ENCODE results near the gene KRT82.

KRT82 gene

GRCh38 chr12:52439845-52440244 is 33.7 kb upstream of the KRT82 start:
- no peak for DNase-seq (ENCODE audit: low read depth)
- H3K4me3 ChIP-seq (ENCODE audit: low read length) = no peak overlapping the region
- TF ChIP-seq, protein P1, sequence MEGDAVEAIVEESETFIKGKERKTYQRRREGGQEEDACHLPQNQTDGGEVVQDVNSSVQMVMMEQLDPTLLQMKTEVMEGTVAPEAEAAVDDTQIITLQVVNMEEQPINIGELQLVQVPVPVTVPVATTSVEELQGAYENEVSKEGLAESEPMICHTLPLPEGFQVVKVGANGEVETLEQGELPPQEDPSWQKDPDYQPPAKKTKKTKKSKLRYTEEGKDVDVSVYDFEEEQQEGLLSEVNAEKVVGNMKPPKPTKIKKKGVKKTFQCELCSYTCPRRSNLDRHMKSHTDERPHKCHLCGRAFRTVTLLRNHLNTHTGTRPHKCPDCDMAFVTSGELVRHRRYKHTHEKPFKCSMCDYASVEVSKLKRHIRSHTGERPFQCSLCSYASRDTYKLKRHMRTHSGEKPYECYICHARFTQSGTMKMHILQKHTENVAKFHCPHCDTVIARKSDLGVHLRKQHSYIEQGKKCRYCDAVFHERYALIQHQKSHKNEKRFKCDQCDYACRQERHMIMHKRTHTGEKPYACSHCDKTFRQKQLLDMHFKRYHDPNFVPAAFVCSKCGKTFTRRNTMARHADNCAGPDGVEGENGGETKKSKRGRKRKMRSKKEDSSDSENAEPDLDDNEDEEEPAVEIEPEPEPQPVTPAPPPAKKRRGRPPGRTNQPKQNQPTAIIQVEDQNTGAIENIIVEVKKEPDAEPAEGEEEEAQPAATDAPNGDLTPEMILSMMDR (IDR thresholded peaks at IDR 0.05; ENCODE audit: insufficient read depth, low read depth, low read length, missing control alignments) = no peak

DNA sequence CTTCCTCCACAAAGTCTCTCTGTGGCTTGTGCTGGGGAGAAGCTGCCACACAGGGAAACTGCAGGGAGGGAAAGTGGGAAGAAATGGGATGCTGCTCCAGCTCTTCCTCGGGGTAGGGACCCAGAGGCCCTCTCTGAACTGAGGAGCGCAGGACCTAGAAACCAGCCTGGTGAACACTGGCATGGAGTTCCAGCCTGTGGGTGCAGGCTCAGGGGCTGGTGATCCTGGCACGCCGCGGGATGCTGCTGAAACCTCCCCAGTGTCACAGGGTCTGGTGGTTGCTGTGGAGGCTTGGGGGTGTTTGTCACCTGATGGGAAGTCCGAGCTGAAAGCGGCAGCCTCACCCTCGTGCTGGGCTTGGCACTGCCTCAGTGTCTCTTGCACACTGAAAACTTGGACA is 33.3 kb upstream of the KRT82 start:
- TF ChIP-seq, protein P1 (IDR thresholded peaks at IDR 0.05; ENCODE audit: insufficient read depth, low read depth, low read length, missing control alignments) = no peak
- no peak overlapping the region for H3K4me3 ChIP-seq (ENCODE audit: low read length)
- DNase-seq (ENCODE audit: low read depth) = no peak

- no peak overlapping the region for H3K4me3 ChIP-seq (ENCODE audit: low read length)
- peak; percentile 62 for DNase-seq (ENCODE audit: low read depth)
- TF ChIP-seq, protein P1 (IDR thresholded peaks at IDR 0.05; ENCODE audit: insufficient read depth, low read depth, low read length, missing control alignments) = no peak
These were observed 32.5 kb upstream of the KRT82 start for GRCh38 chr12:52438305-52439301.

DNA sequence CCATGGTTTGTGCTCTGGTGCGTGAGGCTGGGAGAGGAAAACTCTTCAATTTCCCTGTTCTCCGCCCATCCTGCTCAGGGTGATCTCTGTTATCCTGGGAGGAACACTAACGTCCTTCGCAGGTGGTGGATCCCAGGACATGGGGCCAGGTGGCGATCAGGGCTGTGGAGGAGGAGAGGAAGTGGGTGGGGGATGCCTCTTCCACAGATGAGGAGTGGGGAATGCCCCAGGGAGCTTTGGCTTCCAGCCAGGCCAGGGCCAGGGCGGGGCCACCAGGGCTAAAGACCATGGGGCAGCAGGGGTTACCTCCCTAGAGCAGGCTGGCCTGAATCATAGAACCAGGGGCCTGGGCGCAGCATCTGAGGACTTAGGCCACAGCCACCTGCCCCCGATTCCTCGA is 31.4 kb upstream of the KRT82 start:
- TF ChIP-seq, protein P1 (IDR thresholded peaks at IDR 0.05; ENCODE audit: insufficient read depth, low read depth, low read length, missing control alignments) = no peak
- DNase-seq (ENCODE audit: low read depth) = no peak
- H3K4me3 ChIP-seq (ENCODE audit: low read length) = no peak overlapping the region

GRCh38 chr12:52436828-52437474 is 30.8 kb upstream of the KRT82 start:
- TF ChIP-seq, protein P1 (IDR thresholded peaks at IDR 0.05; ENCODE audit: insufficient read depth, low read depth, low read length, missing control alignments) = no peak
- H3K4me3 ChIP-seq (ENCODE audit: low read length) = no peak overlapping the region
- peak; percentile 48 for DNase-seq (ENCODE audit: low read depth)

DNA sequence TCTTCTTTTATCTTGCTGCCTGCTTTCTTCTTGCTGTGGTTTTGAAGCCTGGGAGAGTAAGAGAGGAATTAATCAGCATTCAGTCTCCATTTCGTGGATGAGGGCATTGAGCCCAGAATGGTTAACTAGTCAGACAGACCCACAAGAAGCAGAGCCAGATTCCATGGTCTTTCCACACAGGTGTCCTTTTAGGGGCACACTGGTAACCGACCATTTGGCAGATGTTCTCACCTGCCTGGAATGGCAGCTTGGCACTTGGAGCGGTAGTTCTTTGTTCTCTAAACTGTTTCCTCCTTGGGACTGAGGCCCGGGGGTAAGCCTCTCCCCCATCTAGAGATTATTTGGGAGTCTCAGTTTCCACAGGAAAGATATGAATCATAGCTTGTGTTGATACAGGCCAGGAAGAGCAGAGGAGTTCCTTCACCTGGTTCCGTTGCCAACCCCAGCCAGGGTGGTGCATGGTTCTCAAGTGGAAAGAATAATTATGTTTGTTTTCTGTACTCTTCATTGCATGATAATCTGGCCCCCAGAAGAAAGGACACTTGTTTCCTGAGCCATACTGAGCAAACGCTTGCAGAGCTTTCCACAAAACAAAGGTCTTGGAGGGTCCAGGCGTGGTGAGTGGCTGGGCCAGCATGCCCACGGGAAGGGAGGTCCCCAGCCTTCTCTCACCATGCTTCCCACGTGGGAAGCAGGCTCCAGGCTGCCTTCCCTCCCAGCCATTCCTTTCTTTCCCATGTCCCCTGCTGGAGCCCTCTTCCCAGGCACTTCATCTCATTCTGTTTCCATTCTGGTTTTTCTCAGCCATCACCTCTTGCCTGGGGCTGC is 30.1 kb upstream of the KRT82 start:
- DNase-seq (ENCODE audit: low read depth) = peak; percentile 96
- H3K4me3 ChIP-seq (ENCODE audit: low read length) = no peak overlapping the region
- TF ChIP-seq, protein P1 (IDR thresholded peaks at IDR 0.05; ENCODE audit: insufficient read depth, low read depth, low read length, missing control alignments) = no peak
